HEK293T (cell line): ENCODE results near the gene MOGAT3.
A peak's percentile ranks its signal among the peaks of the same experiment; 100 is the strongest.

Experiments used
- CTCF ChIA-PET: fragments of 350-600 bp; formaldehyde crosslinking; extraction: SDS; loops from one replicate; lab custom pipeline; 2021; ENCODE audit warnings: antibody characterized with exemption, inconsistent platforms; lab: Yijun Ruan, JAX
- POLR2A ChIA-PET: fragments of 350-600 bp; formaldehyde crosslinking; extraction: SDS; loops from one replicate; lab custom pipeline; 2020; ENCODE audit warnings: antibody characterized with exemption, inconsistent platforms; lab: Yijun Ruan, JAX
- DNase-seq: peaks from one replicate; pipeline ENCODE4 v3.0.0; 2012; ENCODE audit warnings: mixed read lengths; ENCODE audit errors: extremely low spot score
- ARNT ChIP-seq: fragments of 450-650 bp; IDR thresholded peaks from 2 replicates; pipeline ENCODE4 v1.6.1; 2017; ENCODE audit warnings: mild to moderate bottlenecking
- BHLHE40 ChIP-seq: fragments of 450-650 bp; IDR thresholded peaks from 2 replicates; pipeline ENCODE4 v1.6.1; 2016; ENCODE audit warnings: mild to moderate bottlenecking, moderate library complexity, borderline replicate concordance
- CTBP1 ChIP-seq: fragments of 450-650 bp; IDR thresholded peaks from 2 replicates; pipeline ENCODE4 v1.6.1; 2016; ENCODE audit warnings: borderline replicate concordance
- ELF4 ChIP-seq: fragments of 450-650 bp; IDR thresholded peaks from 2 replicates; pipeline ENCODE4 v1.6.1; 2017; ENCODE audit warnings: antibody characterized with exemption
- FOXA1 ChIP-seq: fragments of 450-650 bp; IDR thresholded peaks from 2 replicates; pipeline ENCODE4 v1.6.1; 2016; ENCODE audit warnings: mild to moderate bottlenecking
- FOXK2 ChIP-seq: fragments of 450-650 bp; IDR thresholded peaks from 2 replicates; pipeline ENCODE4 v1.6.1; 2016; ENCODE audit warnings: mild to moderate bottlenecking
- FOXM1 ChIP-seq: fragments of 450-650 bp; IDR thresholded peaks from 2 replicates; pipeline ENCODE4 v1.6.1; 2017; ENCODE audit warnings: mild to moderate bottlenecking, borderline replicate concordance
- HDGF ChIP-seq: fragments of 450-650 bp; IDR thresholded peaks from 2 replicates; pipeline ENCODE4 v1.6.1; 2017; ENCODE audit warnings: antibody characterized with exemption, borderline replicate concordance
- L3MBTL2 ChIP-seq: fragments of 450-650 bp; conservative IDR thresholded peaks from 2 replicates; pipeline ENCODE4 v1.6.1; 2016; ENCODE audit warnings: mild to moderate bottlenecking
- LEF1 ChIP-seq: fragments of 450-650 bp; IDR thresholded peaks from 2 replicates; pipeline ENCODE4 v1.6.1; 2017; ENCODE audit warnings: mild to moderate bottlenecking, borderline replicate concordance
- NFRKB ChIP-seq: fragments of 450-650 bp; IDR thresholded peaks from 2 replicates; pipeline ENCODE4 v1.6.1; 2016; ENCODE audit warnings: mild to moderate bottlenecking, moderate library complexity
- SP1 ChIP-seq: fragments of 450-650 bp; IDR thresholded peaks from 2 replicates; pipeline ENCODE4 v1.6.1; 2017
- SUZ12 ChIP-seq: fragments of 450-650 bp; IDR thresholded peaks from 2 replicates; pipeline ENCODE4 v1.6.1; 2016; ENCODE audit warnings: mild to moderate bottlenecking
- TARDBP ChIP-seq: fragments of 450-650 bp; IDR thresholded peaks from 2 replicates; pipeline ENCODE4 v1.6.1; 2016
- ZNF384 ChIP-seq: fragments of 450-650 bp; IDR thresholded peaks from 2 replicates; pipeline ENCODE4 v1.6.1; 2016
- TF ChIP-seq, protein P1 (sequence below): fragments of 450-650 bp; IDR thresholded peaks from 2 replicates; pipeline ENCODE4 v1.6.1; 2016

The MOGAT3 gene

GRCh38 chr7:101153969-101154692 lies 46.7 kb downstream of the MOGAT3 start, which contains the start of gene AP1S1:
TSS of gene AP1S1 (plus strand) at chr7:101154476. CDS start at chr7:101154515, 39 bp downstream.
- peak; percentile 98 for DNase-seq
- TF ChIP-seq L3MBTL2 (peak; percentile 99), ELF4 (no peak), SP1 (no peak)
- ChIA-PET POLR2A (no interaction called here), CTCF (no interaction called here)

- TF ChIP-seq FOXA1 (no peak), L3MBTL2 (no peak), BHLHE40 (no peak), CTBP1 (no peak), ZNF384 (no peak), FOXK2 (no peak), SP1 (no peak), LEF1 (no peak), NFRKB (no peak), HDGF (no peak), FOXM1 (no peak), SUZ12 (no peak), ARNT (no peak), TARDBP (no peak), ELF4 (no peak)
- TF ChIP-seq, protein P1, sequence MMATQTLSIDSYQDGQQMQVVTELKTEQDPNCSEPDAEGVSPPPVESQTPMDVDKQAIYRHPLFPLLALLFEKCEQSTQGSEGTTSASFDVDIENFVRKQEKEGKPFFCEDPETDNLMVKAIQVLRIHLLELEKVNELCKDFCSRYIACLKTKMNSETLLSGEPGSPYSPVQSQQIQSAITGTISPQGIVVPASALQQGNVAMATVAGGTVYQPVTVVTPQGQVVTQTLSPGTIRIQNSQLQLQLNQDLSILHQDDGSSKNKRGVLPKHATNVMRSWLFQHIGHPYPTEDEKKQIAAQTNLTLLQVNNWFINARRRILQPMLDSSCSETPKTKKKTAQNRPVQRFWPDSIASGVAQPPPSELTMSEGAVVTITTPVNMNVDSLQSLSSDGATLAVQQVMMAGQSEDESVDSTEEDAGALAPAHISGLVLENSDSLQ = no peak
- DNase-seq = no peak
- CTCF ChIA-PET = interaction anchor here (1.8 kb wide), 1 partner anchor 8 kb away, joined by 11 read pairs; no protein-coding TSS in a partner anchor
- POLR2A ChIA-PET = no interaction called here
Observed at GRCh38 chr7:101151908-101152651, 48.8 kb downstream of the MOGAT3 start.
